ENCODE measurements around the gene AP1G2.

AP1G2 gene

DNA sequence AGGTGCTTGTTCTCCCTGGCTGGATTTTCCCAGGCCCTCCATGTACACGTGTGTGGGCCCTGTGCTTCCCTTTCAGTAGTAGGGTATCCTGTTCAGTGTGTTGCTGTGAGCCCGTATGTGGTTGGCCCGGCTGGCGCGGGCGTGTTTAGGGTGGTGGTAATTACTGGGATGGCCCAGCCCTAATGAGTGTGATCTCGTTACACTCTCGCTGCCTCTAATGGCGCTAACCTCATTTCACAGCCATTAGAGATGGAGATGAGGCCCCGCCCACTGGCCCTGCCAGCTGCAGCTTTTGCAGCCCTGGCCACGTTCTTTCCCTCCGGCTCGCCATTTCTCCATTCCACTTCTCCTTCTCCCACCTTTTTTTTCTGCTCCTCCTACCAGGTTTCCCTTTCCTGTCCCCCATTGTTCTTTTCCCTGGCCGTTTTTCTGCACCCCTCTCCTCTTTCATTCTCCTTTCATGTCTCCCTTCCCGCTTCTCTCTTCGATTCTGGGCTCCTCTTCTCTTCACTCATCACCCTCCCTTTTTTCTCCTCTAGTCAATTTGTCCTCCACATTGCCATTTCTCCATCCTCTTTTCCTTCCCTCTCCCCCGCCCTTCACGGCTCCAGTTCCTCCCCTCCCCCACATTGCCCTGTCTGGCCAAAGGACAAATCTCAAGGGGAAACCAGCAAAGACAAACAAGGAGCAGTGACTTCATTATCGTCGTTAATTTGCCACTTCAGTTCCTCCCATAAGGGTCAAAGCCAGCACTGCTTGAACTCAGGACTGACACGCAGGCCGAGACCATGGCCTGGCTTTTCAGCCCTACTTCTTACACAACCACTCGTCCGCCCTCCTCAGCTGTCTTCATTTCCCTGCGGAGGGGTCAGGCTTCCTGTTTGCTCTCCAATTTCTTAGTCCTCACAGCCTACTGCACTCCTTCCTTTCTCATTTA, 22.8 kb downstream of the AP1G2 start:
- Histone ChIP-seq H3K27ac (peak overlapping the region; percentile 39), H3K36me3 (ENCODE audit: control insufficient read depth, insufficient read depth, low read length) (no peaks in the 10 kb centered on the region), H3K27me3 (ENCODE audit: control insufficient read depth, insufficient read depth, low read length) (no peaks in the 10 kb centered on the region), H3K4me3 (ENCODE audit: low read depth, low read length) (no peak overlapping the region), H3K4me1 (peaks cover 5% of the 10 kb centered on the region), H3K9me3 (ENCODE audit: control insufficient read depth, low read length) (no peaks in the 10 kb centered on the region), H2AFZ (peak overlapping the region; percentile 57), H3K4me2 (ENCODE audit: low read length) (no peak overlapping the region), H3K79me2 (peaks cover 9% of the 10 kb centered on the region), H3K9ac (no peak overlapping the region)
- TF ChIP-seq, protein P1, sequence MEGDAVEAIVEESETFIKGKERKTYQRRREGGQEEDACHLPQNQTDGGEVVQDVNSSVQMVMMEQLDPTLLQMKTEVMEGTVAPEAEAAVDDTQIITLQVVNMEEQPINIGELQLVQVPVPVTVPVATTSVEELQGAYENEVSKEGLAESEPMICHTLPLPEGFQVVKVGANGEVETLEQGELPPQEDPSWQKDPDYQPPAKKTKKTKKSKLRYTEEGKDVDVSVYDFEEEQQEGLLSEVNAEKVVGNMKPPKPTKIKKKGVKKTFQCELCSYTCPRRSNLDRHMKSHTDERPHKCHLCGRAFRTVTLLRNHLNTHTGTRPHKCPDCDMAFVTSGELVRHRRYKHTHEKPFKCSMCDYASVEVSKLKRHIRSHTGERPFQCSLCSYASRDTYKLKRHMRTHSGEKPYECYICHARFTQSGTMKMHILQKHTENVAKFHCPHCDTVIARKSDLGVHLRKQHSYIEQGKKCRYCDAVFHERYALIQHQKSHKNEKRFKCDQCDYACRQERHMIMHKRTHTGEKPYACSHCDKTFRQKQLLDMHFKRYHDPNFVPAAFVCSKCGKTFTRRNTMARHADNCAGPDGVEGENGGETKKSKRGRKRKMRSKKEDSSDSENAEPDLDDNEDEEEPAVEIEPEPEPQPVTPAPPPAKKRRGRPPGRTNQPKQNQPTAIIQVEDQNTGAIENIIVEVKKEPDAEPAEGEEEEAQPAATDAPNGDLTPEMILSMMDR (IDR thresholded peaks at IDR 0.05): no peak

DNA sequence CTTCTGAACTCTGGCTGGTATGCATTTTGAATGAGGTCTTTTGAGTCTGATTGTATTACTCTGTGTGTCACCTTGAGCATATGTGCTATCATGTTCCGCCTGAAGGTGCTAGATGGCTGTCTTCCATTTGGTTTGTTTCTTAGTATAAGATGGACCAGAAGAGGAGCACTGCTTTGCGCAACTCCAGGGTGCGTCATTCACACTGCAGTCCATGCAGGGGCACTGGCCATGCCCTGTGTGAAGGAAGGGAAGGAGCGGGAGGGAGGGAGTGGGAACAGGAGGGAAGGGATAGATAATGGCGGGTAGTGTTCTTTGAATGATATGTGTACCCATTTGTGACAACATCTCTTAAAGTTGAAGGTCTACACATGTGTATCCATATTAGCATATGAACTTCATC, 24.2 kb downstream of the AP1G2 start:
- H3K79me2 ChIP-seq: peaks cover 9% of the 10 kb centered on the region
- no peak overlapping the region for H3K4me3 ChIP-seq (ENCODE audit: low read depth, low read length)
- H3K27me3 ChIP-seq (ENCODE audit: control insufficient read depth, insufficient read depth, low read length): no peaks in the 10 kb centered on the region
- no peak overlapping the region for H2AFZ ChIP-seq
- no peak overlapping the region for H3K9ac ChIP-seq
- no peaks in the 10 kb centered on the region for H3K36me3 ChIP-seq (ENCODE audit: control insufficient read depth, insufficient read depth, low read length)
- peaks cover 18% of the 10 kb centered on the region for H3K4me1 ChIP-seq
- TF ChIP-seq, protein P1 (IDR thresholded peaks at IDR 0.05): no peak
- no peak overlapping the region for H3K4me2 ChIP-seq (ENCODE audit: low read length)
- H3K27ac ChIP-seq: no peak overlapping the region
- H3K9me3 ChIP-seq (ENCODE audit: control insufficient read depth, low read length): no peaks in the 10 kb centered on the region

DNA sequence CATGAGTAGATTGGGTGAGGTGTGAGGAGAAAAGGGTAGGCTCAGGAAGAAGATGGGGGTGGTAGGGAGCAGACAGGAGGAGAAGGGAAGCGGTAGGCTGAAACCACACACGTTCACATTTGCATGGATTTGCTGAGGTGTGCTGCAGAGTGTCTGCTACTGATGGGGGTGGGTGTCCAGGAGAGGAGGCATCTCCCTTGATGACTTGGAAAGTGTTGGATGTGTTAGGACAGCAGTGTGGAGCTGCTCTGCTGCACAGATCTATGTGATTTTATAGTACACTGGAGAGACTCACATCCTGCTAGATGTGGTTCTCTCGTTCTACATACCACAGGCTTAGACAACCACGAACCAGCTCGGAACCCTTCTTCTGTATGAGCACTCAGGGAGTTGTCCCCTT, 25.3 kb downstream of the AP1G2 start:
- H3K36me3 ChIP-seq (ENCODE audit: control insufficient read depth, insufficient read depth, low read length): no peaks in the 10 kb centered on the region
- TF ChIP-seq, protein P1 (IDR thresholded peaks at IDR 0.05): no peak
- H2AFZ ChIP-seq: no peak overlapping the region

DNA sequence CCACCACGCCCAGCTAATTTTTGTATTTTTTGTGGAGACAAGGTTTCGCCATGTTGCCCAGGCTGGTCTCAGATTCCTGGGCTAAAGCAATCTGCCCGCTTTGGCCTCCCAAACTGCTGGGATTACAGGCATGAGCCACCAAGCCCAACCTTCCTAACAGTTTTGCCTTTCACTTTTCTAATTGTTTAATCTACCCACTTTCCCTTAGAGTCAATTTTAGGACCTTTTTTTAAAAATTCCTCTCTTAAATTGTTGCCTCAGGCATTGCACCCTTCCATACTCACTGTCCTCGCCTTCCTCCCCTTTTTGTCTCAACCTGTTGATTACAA, 27.5 kb downstream of the AP1G2 start:
- H3K27ac ChIP-seq: peak overlapping the region; percentile 82

More for the DNA sequence above, 25.3 kb downstream of the AP1G2 start:
- Histone ChIP-seq H3K9me3 (ENCODE audit: control insufficient read depth, low read length) (no peaks in the 10 kb centered on the region), H3K27ac (no peak overlapping the region), H3K79me2 (peaks cover 9% of the 10 kb centered on the region), H3K4me3 (ENCODE audit: low read depth, low read length) (no peak overlapping the region), H3K9ac (no peak overlapping the region), H3K4me2 (ENCODE audit: low read length) (no peak overlapping the region), H3K27me3 (ENCODE audit: control insufficient read depth, insufficient read depth, low read length) (no peaks in the 10 kb centered on the region), H3K4me1 (peaks cover 20% of the 10 kb centered on the region)

More for the DNA sequence above, 27.5 kb downstream of the AP1G2 start:
- Histone ChIP-seq H3K9ac (no peak overlapping the region), H3K4me3 (ENCODE audit: low read depth, low read length) (no peak overlapping the region), H2AFZ (no peak overlapping the region), H3K9me3 (ENCODE audit: control insufficient read depth, low read length) (no peaks in the 10 kb centered on the region), H3K4me1 (peaks cover 18% of the 10 kb centered on the region), H3K4me2 (ENCODE audit: low read length) (no peak overlapping the region), H3K27me3 (ENCODE audit: control insufficient read depth, insufficient read depth, low read length) (no peaks in the 10 kb centered on the region), H3K79me2 (peaks cover 9% of the 10 kb centered on the region), H3K36me3 (ENCODE audit: control insufficient read depth, insufficient read depth, low read length) (no peaks in the 10 kb centered on the region)
- TF ChIP-seq, protein P1 (IDR thresholded peaks at IDR 0.05): no peak
